ENCODE measurements around the gene TENM4.

Gene TENM4

DNA sequence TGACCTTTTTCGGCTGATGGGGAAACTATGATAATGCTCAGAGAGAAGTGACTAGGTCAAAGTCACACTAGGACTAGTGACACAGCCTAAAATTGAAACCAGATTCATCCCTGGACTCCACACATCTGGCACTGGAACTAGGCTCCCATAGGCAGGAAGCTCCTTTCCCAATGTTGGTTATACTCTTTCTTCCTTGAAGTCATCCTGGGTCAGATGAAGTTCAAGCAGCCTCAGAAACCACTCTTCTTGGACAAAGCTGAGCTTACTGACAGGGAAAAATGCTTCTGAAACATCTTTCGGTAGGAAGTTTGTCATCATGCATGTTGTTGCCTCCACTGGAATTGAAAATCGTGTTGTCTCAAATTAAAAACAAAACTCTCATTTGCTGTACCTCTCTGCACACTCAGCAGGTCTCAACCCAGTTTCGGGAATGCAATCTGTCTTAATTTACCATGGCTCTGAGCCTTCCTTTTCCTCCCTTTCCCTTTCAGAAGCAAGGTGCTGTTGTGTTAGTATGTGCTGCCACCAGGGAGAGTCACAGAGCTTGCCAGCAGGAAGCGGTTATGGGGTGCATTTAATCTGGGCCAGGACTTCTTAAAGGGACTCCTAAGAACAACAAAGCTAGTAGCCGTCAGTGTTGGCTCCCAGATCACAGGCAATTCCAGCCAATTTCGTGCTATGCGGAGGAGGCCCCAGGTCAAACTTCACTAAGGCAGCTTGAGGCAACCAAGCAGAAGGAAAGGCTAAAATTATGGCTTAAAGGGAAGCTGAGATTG is 384.8 kb downstream of the TENM4 start:
- Histone ChIP-seq H3K27me3 (ENCODE audit: control insufficient read depth, insufficient read depth, low read length) (no peaks in the 10 kb centered on the region), H3K36me3 (ENCODE audit: control insufficient read depth, insufficient read depth, low read length) (no peaks in the 10 kb centered on the region), H3K4me1 (ENCODE audit: control insufficient read depth, insufficient read depth, low read length) (no peaks in the 10 kb centered on the region), H3K9me3 (ENCODE audit: control insufficient read depth, insufficient read depth, low read length) (no peaks in the 10 kb centered on the region), H3K9ac (ENCODE audit: low read depth, low read length) (no peak overlapping the region), H3K4me3 (ENCODE audit: low read depth, low read length) (no peak overlapping the region)

- Histone ChIP-seq H3K9me3 (ENCODE audit: control insufficient read depth, insufficient read depth, low read length) (no peaks in the 10 kb centered on the region), H3K27me3 (ENCODE audit: control insufficient read depth, insufficient read depth, low read length) (no peaks in the 10 kb centered on the region), H3K4me3 (ENCODE audit: low read depth, low read length) (no peak overlapping the region), H3K4me1 (ENCODE audit: control insufficient read depth, insufficient read depth, low read length) (no peaks in the 10 kb centered on the region), H3K9ac (ENCODE audit: low read depth, low read length) (no peak overlapping the region), H3K36me3 (ENCODE audit: control insufficient read depth, insufficient read depth, low read length) (no peaks in the 10 kb centered on the region)
These were observed 386.2 kb downstream of the TENM4 start for GRCh38 chr11:79054636-79055035.

GRCh38 chr11:79052544-79052943 is 388.3 kb downstream of the TENM4 start:
- H3K27me3 ChIP-seq (ENCODE audit: control insufficient read depth, insufficient read depth, low read length): no peaks in the 10 kb centered on the region

GRCh38 chr11:79050786-79051185 is 390.0 kb downstream of the TENM4 start:
- no peaks in the 10 kb centered on the region for H3K9me3 ChIP-seq (ENCODE audit: control insufficient read depth, insufficient read depth, low read length)
- H3K4me3 ChIP-seq (ENCODE audit: low read depth, low read length): no peak overlapping the region
- no peaks in the 10 kb centered on the region for H3K27me3 ChIP-seq (ENCODE audit: control insufficient read depth, insufficient read depth, low read length)
- H3K36me3 ChIP-seq (ENCODE audit: control insufficient read depth, insufficient read depth, low read length): no peaks in the 10 kb centered on the region
- no peaks in the 10 kb centered on the region for H3K4me1 ChIP-seq (ENCODE audit: control insufficient read depth, insufficient read depth, low read length)
- H3K9ac ChIP-seq (ENCODE audit: low read depth, low read length): no peak overlapping the region

More at GRCh38 chr11:79052544-79052943, 388.3 kb downstream of the TENM4 start:
- Histone ChIP-seq H3K36me3 (ENCODE audit: control insufficient read depth, insufficient read depth, low read length) (no peaks in the 10 kb centered on the region), H3K4me3 (ENCODE audit: low read depth, low read length) (no peak overlapping the region), H3K4me1 (ENCODE audit: control insufficient read depth, insufficient read depth, low read length) (no peaks in the 10 kb centered on the region), H3K9me3 (ENCODE audit: control insufficient read depth, insufficient read depth, low read length) (no peaks in the 10 kb centered on the region), H3K9ac (ENCODE audit: low read depth, low read length) (no peak overlapping the region)

DNA sequence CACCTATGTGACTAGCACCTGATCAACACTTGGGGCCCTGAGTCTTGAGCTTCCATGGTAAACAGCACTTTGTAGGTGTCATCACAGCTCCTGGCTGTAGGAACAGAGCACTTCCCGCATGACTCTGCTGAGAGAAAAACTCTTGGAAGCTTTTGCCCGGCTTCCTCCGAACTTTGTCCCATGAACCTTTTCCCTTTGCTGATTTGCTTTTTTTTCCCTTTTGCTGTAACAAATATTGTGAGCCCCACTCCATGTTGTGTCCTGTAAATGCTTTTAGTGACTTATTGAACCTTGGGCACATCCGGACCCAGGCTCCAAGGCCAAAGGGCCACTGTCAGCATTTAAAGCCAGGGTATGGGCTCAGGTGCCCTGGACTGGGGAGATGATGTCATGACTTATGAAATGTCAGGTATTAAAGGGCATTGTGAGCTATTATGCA is 391.1 kb downstream of the TENM4 start:
- Histone ChIP-seq H3K4me3 (ENCODE audit: low read depth, low read length) (no peak overlapping the region), H3K36me3 (ENCODE audit: control insufficient read depth, insufficient read depth, low read length) (no peaks in the 10 kb centered on the region), H3K9me3 (ENCODE audit: control insufficient read depth, insufficient read depth, low read length) (no peaks in the 10 kb centered on the region), H3K27me3 (ENCODE audit: control insufficient read depth, insufficient read depth, low read length) (no peaks in the 10 kb centered on the region), H3K4me1 (ENCODE audit: control insufficient read depth, insufficient read depth, low read length) (no peaks in the 10 kb centered on the region), H3K9ac (ENCODE audit: low read depth, low read length) (no peak overlapping the region)

GRCh38 chr11:79047980-79048379 is 392.9 kb downstream of the TENM4 start:
- Histone ChIP-seq H3K9me3 (ENCODE audit: control insufficient read depth, insufficient read depth, low read length) (no peaks in the 10 kb centered on the region), H3K27me3 (ENCODE audit: control insufficient read depth, insufficient read depth, low read length) (no peaks in the 10 kb centered on the region), H3K4me3 (ENCODE audit: low read depth, low read length) (no peak overlapping the region), H3K36me3 (ENCODE audit: control insufficient read depth, insufficient read depth, low read length) (no peaks in the 10 kb centered on the region), H3K9ac (ENCODE audit: low read depth, low read length) (no peak overlapping the region), H3K4me1 (ENCODE audit: control insufficient read depth, insufficient read depth, low read length) (no peaks in the 10 kb centered on the region)

- H3K4me1 ChIP-seq (ENCODE audit: control insufficient read depth, insufficient read depth, low read length): no peaks in the 10 kb centered on the region
- no peak overlapping the region for H3K4me3 ChIP-seq (ENCODE audit: low read depth, low read length)
- no peaks in the 10 kb centered on the region for H3K9me3 ChIP-seq (ENCODE audit: control insufficient read depth, insufficient read depth, low read length)
- H3K36me3 ChIP-seq (ENCODE audit: control insufficient read depth, insufficient read depth, low read length): no peaks in the 10 kb centered on the region
- H3K27me3 ChIP-seq (ENCODE audit: control insufficient read depth, insufficient read depth, low read length): no peaks in the 10 kb centered on the region
- H3K9ac ChIP-seq (ENCODE audit: low read depth, low read length): no peak overlapping the region
These were observed 393.5 kb downstream of the TENM4 start for GRCh38 chr11:79047321-79047720.

GRCh38 chr11:79046366-79046765 is 394.5 kb downstream of the TENM4 start:
- Histone ChIP-seq H3K4me1 (ENCODE audit: control insufficient read depth, insufficient read depth, low read length) (no peaks in the 10 kb centered on the region), H3K4me3 (ENCODE audit: low read depth, low read length) (no peak overlapping the region), H3K9ac (ENCODE audit: low read depth, low read length) (no peak overlapping the region), H3K36me3 (ENCODE audit: control insufficient read depth, insufficient read depth, low read length) (no peaks in the 10 kb centered on the region), H3K9me3 (ENCODE audit: control insufficient read depth, insufficient read depth, low read length) (no peaks in the 10 kb centered on the region), H3K27me3 (ENCODE audit: control insufficient read depth, insufficient read depth, low read length) (no peaks in the 10 kb centered on the region)

- H3K9me3 ChIP-seq (ENCODE audit: control insufficient read depth, insufficient read depth, low read length): no peaks in the 10 kb centered on the region
- H3K4me1 ChIP-seq (ENCODE audit: control insufficient read depth, insufficient read depth, low read length): no peaks in the 10 kb centered on the region
- H3K36me3 ChIP-seq (ENCODE audit: control insufficient read depth, insufficient read depth, low read length): no peaks in the 10 kb centered on the region
- H3K9ac ChIP-seq (ENCODE audit: low read depth, low read length): no peak overlapping the region
- no peak overlapping the region for H3K4me3 ChIP-seq (ENCODE audit: low read depth, low read length)
- H3K27me3 ChIP-seq (ENCODE audit: control insufficient read depth, insufficient read depth, low read length): no peaks in the 10 kb centered on the region
These were observed 395.0 kb downstream of the TENM4 start for GRCh38 chr11:79045800-79046304.

DNA sequence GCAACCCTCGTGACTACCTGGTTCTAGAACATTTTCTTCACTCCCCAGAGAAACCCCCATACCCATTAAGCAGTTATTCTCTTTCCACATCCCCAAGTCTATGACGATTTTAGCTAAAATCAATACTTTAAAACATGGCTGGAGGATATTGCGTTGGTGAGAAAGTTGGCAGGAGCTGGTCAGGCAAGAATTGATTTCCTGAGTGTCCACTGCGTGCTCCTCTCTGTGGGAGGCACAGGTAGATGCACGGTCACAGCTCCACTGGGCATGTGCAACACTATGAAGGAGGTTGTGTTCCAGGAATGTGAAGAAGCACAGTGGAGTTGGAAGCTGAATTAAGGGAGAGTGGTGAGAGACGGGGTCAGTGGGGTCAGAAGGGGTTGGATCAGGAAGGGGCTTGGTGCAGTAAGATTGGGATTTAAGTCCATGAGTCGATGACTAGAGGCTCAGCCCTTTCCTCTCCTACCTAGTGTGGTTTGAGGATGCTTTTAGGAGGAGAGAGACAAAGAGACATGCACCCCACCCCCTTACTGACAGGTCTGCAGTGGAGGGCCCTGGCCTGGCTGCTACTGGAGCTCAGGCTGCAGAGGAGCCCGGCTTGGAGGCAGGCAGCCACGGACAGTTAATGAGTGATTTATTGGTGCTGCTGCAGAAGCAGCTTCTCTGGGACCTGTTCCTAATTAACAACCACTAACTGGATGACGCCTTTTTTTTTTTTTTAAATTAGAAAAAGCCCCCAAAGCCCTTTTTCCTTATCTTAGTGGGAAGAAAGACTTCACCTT is 395.6 kb downstream of the TENM4 start:
- Histone ChIP-seq H3K4me3 (ENCODE audit: low read depth, low read length) (no peak overlapping the region), H3K27me3 (ENCODE audit: control insufficient read depth, insufficient read depth, low read length) (no peaks in the 10 kb centered on the region), H3K9me3 (ENCODE audit: control insufficient read depth, insufficient read depth, low read length) (no peaks in the 10 kb centered on the region), H3K9ac (ENCODE audit: low read depth, low read length) (no peak overlapping the region), H3K4me1 (ENCODE audit: control insufficient read depth, insufficient read depth, low read length) (no peaks in the 10 kb centered on the region), H3K36me3 (ENCODE audit: control insufficient read depth, insufficient read depth, low read length) (no peaks in the 10 kb centered on the region)

GRCh38 chr11:79044201-79044600 is 396.6 kb downstream of the TENM4 start:
- Histone ChIP-seq H3K4me3 (ENCODE audit: low read depth, low read length) (no peak overlapping the region), H3K9me3 (ENCODE audit: control insufficient read depth, insufficient read depth, low read length) (no peaks in the 10 kb centered on the region), H3K4me1 (ENCODE audit: control insufficient read depth, insufficient read depth, low read length) (no peaks in the 10 kb centered on the region), H3K27me3 (ENCODE audit: control insufficient read depth, insufficient read depth, low read length) (no peaks in the 10 kb centered on the region), H3K36me3 (ENCODE audit: control insufficient read depth, insufficient read depth, low read length) (no peaks in the 10 kb centered on the region), H3K9ac (ENCODE audit: low read depth, low read length) (no peak overlapping the region)

DNA sequence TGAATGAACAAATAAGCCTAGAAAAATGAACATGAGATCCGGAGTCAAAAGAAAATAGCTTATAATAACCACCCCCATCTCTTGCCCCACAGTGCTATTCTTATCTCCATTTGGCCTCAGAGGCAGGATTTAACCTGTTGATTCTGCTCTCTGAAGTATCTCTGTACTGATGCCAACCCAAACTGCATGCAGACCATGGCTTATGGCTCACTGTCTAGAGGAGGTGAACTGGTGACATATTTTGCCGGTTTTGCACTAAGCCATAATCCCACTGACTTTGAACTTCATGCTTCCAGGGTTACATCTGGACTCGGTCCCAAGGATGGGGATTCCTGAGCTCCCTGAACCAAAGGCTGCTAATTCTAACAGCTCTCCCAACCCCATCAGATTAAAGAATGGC is 397.1 kb downstream of the TENM4 start:
- H3K4me3 ChIP-seq (ENCODE audit: low read depth, low read length): no peak overlapping the region
- no peak overlapping the region for H3K9ac ChIP-seq (ENCODE audit: low read depth, low read length)
- H3K36me3 ChIP-seq (ENCODE audit: control insufficient read depth, insufficient read depth, low read length): no peaks in the 10 kb centered on the region
- no peaks in the 10 kb centered on the region for H3K9me3 ChIP-seq (ENCODE audit: control insufficient read depth, insufficient read depth, low read length)
- no peaks in the 10 kb centered on the region for H3K27me3 ChIP-seq (ENCODE audit: control insufficient read depth, insufficient read depth, low read length)
- no peaks in the 10 kb centered on the region for H3K4me1 ChIP-seq (ENCODE audit: control insufficient read depth, insufficient read depth, low read length)

All from iPS-15b (cell line).